Upper lobe of right lung (tissue), 1 donor: Measurements from ENCODE around the gene SPATS2. TPM values are rescaled to one million over a fixed set of nuclear protein-coding genes. Genes with fewer than 3 reads are reported as not detected.

Source experiments
- ATAC-seq: fragments of 200-7000 bp; cut with Tn5 transposase; one replicate; pipeline ENCODE4 v1.9.1; 2020; ENCODE audit warnings: mild to moderate bottlenecking, moderate library complexity
- DNase-seq: peaks from one replicate; pipeline ENCODE4 v3.0.0-alpha.2; 2020
- H3K27ac ChIP-seq: fragments of 200-600 bp; one replicate; pipeline ENCODE4 v1.8.0; 2022
- H3K27me3 ChIP-seq: fragments of 200-600 bp; one replicate; pipeline ENCODE4 v1.8.0; 2022; ENCODE audit warnings: mild to moderate bottlenecking
- H3K36me3 ChIP-seq: fragments of 200-600 bp; one replicate; pipeline ENCODE4 v1.8.0; 2022
- H3K4me1 ChIP-seq: fragments of 200-600 bp; one replicate; pipeline ENCODE4 v1.8.0; 2022
- H3K4me3 ChIP-seq: fragments of 200-600 bp; one replicate; pipeline ENCODE4 v1.8.0; 2022; ENCODE audit warnings: mild to moderate bottlenecking
- H3K9me3 ChIP-seq: fragments of 200-600 bp; one replicate; pipeline ENCODE4 v1.8.0; 2022
- intact Hi-C: fragments of 100-400 bp; cut with DNase I; formaldehyde crosslinking; loops from one replicate; pipeline ENCODE4 v1.11.0; 2022
- total RNA-seq: library from RNA; stranded (reverse); fragmentation: NEBNext Ultra II Directional; extraction: Animal tissue kit (Norgen Biotek cat#: 25700); gene quantifications from one replicate; pipeline ENCODE4 v1.2.1, GENCODE V29; 2021
- TF ChIP-seq, protein P1 (sequence below): fragments of 200-600 bp; IDR thresholded peaks from one replicate; pipeline ENCODE4 v1.8.0; 2022; ENCODE audit warnings: antibody characterized with exemption
- donor health status: DM: no; HTN: yes; CAD: no; lungs with severe emphysema.

Gene SPATS2
- total RNA-seq, 1 donor from 2014 or later: 12.6 TPM

GRCh38 chr12:49558526-49558925, 191.3 kb downstream of the SPATS2 start:
- H3K36me3 ChIP-seq: peaks cover 64% of the 10 kb centered on the region
- H3K27me3 ChIP-seq: no peaks in the 10 kb centered on the region

DNA sequence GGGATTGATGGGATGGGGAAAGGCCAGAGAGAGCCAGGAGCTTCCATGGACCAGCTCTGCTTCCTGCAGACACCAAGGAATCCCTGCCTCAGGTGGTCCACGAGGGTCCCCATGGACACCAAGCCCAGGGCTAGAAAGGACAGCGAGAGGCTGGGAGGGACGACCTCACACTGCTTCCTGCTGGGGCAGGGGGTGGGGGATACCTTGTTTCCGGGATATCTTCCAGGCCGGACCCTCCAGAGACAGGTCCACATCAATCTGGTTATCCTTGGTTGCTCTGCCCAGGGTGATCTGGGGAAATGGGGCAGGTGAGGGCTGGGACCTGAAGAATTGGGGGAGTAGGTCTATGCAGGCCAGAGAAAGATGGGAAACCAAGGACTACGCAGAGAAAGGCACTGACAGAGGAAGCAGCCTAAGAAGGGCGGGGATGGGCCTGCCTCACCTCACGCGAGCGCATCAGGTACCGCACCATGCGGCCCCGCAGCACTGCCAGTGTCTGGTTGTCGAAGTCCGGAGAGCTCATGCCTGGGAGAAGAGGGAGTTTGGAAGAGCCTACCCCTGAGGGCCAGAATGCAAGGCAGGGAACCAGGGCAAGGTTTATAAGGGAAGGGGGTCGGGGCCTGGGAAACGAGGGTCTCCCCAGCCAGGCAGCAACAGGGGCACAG, 191.9 kb downstream of the SPATS2 start:
- no peak for ATAC-seq
- Histone ChIP-seq H3K36me3 (peaks cover 71% of the 10 kb centered on the region), H3K27ac (no peak overlapping the region), H3K4me1 (no peaks in the 10 kb centered on the region), H3K27me3 (no peaks in the 10 kb centered on the region), H3K9me3 (no peaks in the 10 kb centered on the region), H3K4me3 (no peak overlapping the region)
- intact Hi-C loops: no loop called here
- TF ChIP-seq, protein P1, sequence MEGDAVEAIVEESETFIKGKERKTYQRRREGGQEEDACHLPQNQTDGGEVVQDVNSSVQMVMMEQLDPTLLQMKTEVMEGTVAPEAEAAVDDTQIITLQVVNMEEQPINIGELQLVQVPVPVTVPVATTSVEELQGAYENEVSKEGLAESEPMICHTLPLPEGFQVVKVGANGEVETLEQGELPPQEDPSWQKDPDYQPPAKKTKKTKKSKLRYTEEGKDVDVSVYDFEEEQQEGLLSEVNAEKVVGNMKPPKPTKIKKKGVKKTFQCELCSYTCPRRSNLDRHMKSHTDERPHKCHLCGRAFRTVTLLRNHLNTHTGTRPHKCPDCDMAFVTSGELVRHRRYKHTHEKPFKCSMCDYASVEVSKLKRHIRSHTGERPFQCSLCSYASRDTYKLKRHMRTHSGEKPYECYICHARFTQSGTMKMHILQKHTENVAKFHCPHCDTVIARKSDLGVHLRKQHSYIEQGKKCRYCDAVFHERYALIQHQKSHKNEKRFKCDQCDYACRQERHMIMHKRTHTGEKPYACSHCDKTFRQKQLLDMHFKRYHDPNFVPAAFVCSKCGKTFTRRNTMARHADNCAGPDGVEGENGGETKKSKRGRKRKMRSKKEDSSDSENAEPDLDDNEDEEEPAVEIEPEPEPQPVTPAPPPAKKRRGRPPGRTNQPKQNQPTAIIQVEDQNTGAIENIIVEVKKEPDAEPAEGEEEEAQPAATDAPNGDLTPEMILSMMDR: no peak
- DNase-seq: no peak

More at GRCh38 chr12:49558526-49558925, 191.3 kb downstream of the SPATS2 start:
- Histone ChIP-seq H3K4me1 (no peaks in the 10 kb centered on the region), H3K9me3 (no peaks in the 10 kb centered on the region), H3K4me3 (no peak overlapping the region), H3K27ac (no peak overlapping the region)
- intact Hi-C loops: no loop called here
- TF ChIP-seq, protein P1: no peak
- ATAC-seq (no peak), DNase-seq (no peak)

GRCh38 chr12:49560695-49561094, 193.4 kb downstream of the SPATS2 start:
- Histone ChIP-seq H3K36me3 (peaks cover 81% of the 10 kb centered on the region), H3K27ac (no peak overlapping the region), H3K9me3 (no peaks in the 10 kb centered on the region), H3K4me1 (no peaks in the 10 kb centered on the region), H3K27me3 (no peaks in the 10 kb centered on the region), H3K4me3 (no peak overlapping the region)
- ATAC-seq (no peak), DNase-seq (no peak)
- intact Hi-C loops: no loop called here
- TF ChIP-seq, protein P1: no peak

DNA sequence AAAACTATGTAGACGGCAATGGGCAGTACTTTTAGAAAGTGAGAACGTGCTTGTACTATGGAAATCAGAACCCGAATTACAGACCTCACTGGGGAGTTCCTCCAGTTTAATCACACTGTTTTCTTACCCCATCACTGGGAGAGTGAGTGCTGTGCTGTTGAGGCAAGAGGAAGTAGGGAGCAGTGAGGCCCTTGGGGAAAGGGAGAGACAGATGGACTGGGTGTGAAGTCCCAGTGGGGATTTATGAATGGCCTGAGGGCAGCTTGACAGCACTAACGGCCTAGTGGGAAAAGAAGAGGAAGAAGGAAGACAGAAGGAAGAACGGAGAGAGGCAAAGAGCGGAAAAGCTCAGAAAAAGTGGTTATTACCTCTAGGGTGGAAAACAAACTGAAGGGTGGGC, 195.0 kb downstream of the SPATS2 start:
- no peak overlapping the region for H3K4me3 ChIP-seq
- ATAC-seq (no peak), DNase-seq (no peak)
- intact Hi-C loops: no loop called here
- TF ChIP-seq, protein P1: no peak
- H3K27me3 ChIP-seq: no peaks in the 10 kb centered on the region
- H3K36me3 ChIP-seq: peaks cover 79% of the 10 kb centered on the region
- H3K4me1 ChIP-seq: peaks cover 7% of the 10 kb centered on the region
- no peaks in the 10 kb centered on the region for H3K9me3 ChIP-seq
- no peak overlapping the region for H3K27ac ChIP-seq

- peaks cover 73% of the 10 kb centered on the region for H3K36me3 ChIP-seq
- H3K4me1 ChIP-seq: peaks cover 8% of the 10 kb centered on the region
- H3K4me3 ChIP-seq: no peak overlapping the region
- H3K9me3 ChIP-seq: no peaks in the 10 kb centered on the region
- TF ChIP-seq, protein P1: no peak
- intact Hi-C loops: no loop called here
- DNase-seq (no peak), ATAC-seq (no peak)
- H3K27me3 ChIP-seq: no peaks in the 10 kb centered on the region
- no peak overlapping the region for H3K27ac ChIP-seq
These were observed 195.6 kb downstream of the SPATS2 start for GRCh38 chr12:49562831-49563230.
